GM19468 (cell line): ENCODE measurements around the gene TSEN34.
"Not testable (repeated sequence)": the region's sequence is repeated elsewhere in the genome, so short reads cannot be mapped to it uniquely, and the experiment has no call there.

ENCODE experiments used
- ATAC-seq: cut with Tn5 transposase; IDR thresholded peaks from one replicate; pipeline ENCODE4 v1.9.1; 2021; ENCODE audit warnings: mild to moderate bottlenecking, moderate library complexity, moderate number of reproducible peaks; ENCODE audit not compliant: unreplicated experiment; ENCODE audit errors: extremely low read depth

Gene TSEN34

GRCh38 chr19:54207193-54207592 lies 16.1 kb downstream of the TSEN34 start:
- ATAC-seq: not testable (repeated sequence)

GRCh38 chr19:54207676-54207982 lies 16.5 kb downstream of the TSEN34 start:
- no peak for ATAC-seq

- ATAC-seq: no peak
Observed at GRCh38 chr19:54207983-54208783, 17.1 kb downstream of the TSEN34 start.

- ATAC-seq: no peak
Observed at GRCh38 chr19:54208784-54209057, 17.6 kb downstream of the TSEN34 start.

- no peak for ATAC-seq
Observed at GRCh38 chr19:54209058-54209810, 18.1 kb downstream of the TSEN34 start.

- ATAC-seq: no peak
Observed at GRCh38 chr19:54209811-54210494, 18.8 kb downstream of the TSEN34 start.

GRCh38 chr19:54211235-54211634 lies 20.1 kb downstream of the TSEN34 start:
- ATAC-seq: no peak

- ATAC-seq: not testable (repeated sequence)
Observed at GRCh38 chr19:54214217-54214616, 23.1 kb downstream of the TSEN34 start.

GRCh38 chr19:54214734-54215133 lies 23.6 kb downstream of the TSEN34 start:
- not testable (repeated sequence) for ATAC-seq

- ATAC-seq: no peak
Observed at GRCh38 chr19:54216869-54217268, 25.8 kb downstream of the TSEN34 start.

GRCh38 chr19:54217517-54218247 lies 26.6 kb downstream of the TSEN34 start:
- ATAC-seq: not testable (repeated sequence)

- no peak for ATAC-seq
Observed at GRCh38 chr19:54218259-54218658, 27.2 kb downstream of the TSEN34 start.

- no peak for ATAC-seq
Observed at GRCh38 chr19:54218960-54219661, 28.0 kb downstream of the TSEN34 start.

GRCh38 chr19:54219702-54220101 lies 28.6 kb downstream of the TSEN34 start:
- not testable (repeated sequence) for ATAC-seq

GRCh38 chr19:54221947-54222346 lies 30.8 kb downstream of the TSEN34 start:
- not testable (repeated sequence) for ATAC-seq

- not testable (repeated sequence) for ATAC-seq
Observed at GRCh38 chr19:54222474-54223276, 31.6 kb downstream of the TSEN34 start, which contains the start of gene LILRB3. TSS of gene LILRB3 (minus strand) at chr19:54223007. CDS start at chr19:54222976, 31 bp downstream.

GRCh38 chr19:54223277-54223936 lies 32.3 kb downstream of the TSEN34 start:
- not testable (repeated sequence) for ATAC-seq

- not testable (repeated sequence) for ATAC-seq
Observed at GRCh38 chr19:54223937-54224281, 32.8 kb downstream of the TSEN34 start.

GRCh38 chr19:54224619-54225018 lies 33.5 kb downstream of the TSEN34 start:
- ATAC-seq: not testable (repeated sequence)
